CD4-positive, alpha-beta T cell treated with Interleukin-17A for 1 hour (primary cell): ENCODE measurements around the gene TFEC.
"Not testable (repeated sequence)": the region's sequence is repeated elsewhere in the genome, so short reads cannot be mapped to it uniquely, and the experiment has no call there.

Experiments used
- DNase-seq: peaks from one replicate; pipeline ENCODE4 v3.0.0-alpha.2; 2020

TFEC gene, protein sequence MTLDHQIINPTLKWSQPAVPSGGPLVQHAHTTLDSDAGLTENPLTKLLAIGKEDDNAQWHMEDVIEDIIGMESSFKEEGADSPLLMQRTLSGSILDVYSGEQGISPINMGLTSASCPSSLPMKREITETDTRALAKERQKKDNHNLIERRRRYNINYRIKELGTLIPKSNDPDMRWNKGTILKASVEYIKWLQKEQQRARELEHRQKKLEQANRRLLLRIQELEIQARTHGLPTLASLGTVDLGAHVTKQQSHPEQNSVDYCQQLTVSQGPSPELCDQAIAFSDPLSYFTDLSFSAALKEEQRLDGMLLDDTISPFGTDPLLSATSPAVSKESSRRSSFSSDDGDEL

DNA sequence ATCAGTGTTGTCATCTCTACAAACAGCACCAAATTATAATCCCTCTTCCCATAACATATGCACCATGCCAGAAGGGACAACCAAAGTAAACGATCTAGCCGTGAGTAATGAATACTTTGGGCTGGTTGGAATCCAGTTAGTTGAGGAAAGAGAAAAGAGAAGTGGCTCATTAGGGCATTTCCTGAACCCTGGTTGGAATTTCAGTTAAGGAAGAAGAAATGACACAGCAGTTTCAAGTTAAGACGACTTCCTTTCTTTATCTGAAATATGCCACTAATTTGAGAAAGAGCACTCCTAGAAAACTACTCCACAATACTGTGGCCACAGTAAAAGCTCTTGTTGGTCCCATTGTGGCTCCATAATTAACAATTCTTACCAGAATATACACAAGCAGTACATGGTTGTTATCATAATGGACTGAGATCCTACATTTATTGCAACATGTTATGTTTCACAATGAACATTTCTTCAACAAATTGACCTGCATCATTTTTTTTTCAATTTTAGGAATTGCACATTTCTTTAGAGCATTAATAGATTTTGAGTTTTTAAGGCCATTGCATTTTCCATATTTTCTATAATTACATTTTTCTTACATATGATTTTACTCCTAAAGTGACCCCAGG, at the start of gene TFEC:
TFEC (minus strand) TSS at position 113 of the 626 bp plus-strand sequence. CDS start 46,322 bp downstream, outside the sequence.
- DNase-seq, result no peak

DNA sequence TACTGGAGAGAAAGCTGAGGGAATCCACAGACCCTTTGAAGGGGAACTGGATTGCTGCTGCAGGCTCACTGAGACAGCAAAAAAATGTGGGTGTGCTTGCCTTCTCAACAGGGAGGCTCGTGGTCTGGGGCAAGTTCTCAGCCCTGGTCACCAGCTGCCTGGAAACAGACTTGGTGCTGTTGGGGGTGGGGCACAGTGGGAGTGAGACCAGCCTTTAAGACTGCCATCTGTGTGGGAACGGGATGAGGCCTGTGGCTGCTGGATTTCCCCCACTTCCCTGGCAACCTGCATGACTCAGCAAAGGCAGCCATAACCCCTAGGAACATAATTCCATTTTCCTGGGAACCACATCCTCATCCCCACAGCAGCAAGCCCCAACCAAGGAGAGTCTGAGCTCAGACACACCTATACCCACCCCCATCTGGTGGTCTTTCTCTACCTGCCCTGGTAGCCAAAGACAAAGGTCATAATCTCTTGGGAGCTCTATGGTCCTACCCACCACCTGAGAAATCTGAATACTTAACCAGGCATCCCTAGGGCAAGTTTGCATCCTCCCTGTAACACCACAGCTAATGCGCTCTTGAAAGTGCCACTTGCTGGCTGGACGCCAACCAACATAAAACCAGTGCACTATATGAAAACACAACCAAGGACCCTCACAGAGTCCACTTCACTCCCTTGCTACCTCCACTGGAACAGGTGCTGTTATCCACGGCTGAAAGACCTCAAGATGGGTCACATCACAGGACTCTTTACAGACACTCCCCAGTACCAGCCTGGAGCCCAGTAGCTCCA, 45.0 kb upstream of the TFEC start:
- no peak for DNase-seq

DNA sequence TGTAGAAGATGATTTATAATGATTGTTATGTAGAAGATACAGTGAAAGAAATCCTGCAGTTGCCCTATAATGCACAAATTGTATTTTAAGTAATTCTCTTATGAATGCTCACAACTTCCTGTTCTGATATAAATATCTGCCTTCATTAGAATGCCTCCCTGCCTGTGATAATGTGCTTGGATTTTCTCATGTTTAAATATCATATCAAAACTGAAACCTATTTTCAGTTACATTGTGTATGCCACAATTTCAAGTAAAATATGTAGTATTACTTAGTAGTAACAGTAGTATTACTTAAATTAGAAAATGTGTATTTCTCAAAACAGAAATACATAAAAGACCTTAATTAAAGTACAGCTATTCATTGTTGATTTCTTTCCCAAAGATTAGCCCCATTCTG, 41.1 kb upstream of the TFEC start:
- DNase-seq, result no peak

DNA sequence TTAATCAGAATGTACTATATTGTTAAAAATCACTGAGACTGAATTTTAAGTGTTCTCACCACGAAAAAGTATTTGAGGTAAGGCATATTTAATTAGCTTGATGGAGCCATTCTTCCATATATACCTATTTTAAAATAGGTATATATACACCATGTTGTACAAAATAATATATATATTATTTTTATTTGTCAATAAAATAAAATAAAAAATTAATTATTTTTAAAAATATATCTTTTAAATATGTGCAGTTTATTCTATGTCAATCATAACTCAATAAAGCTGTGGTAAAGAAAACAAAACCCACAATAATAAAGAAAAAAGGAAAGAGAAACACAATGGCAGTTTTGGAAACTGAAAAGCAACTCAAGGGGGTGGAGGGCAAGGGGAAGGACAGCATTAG, 33.6 kb upstream of the TFEC start:
- DNase-seq, result no peak

DNA sequence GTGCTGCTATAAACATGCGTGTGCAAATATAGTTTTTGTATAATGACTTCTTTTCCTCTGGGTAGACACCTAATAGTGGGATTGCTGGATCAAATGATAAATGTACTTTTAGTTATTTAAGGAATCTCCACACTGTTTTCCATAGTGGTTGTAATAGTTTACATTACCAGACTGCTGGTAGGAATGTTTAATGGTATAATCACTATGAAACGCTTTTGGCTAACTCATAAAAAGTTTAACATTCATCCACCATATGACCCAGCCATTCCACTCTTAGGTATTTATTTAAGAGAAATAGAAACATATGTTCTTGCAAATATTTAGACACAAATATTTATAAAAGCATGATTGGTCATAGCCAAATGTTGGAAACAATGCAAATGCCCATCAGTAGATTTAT, 32.1 kb upstream of the TFEC start:
- DNase-seq, result no peak

DNA sequence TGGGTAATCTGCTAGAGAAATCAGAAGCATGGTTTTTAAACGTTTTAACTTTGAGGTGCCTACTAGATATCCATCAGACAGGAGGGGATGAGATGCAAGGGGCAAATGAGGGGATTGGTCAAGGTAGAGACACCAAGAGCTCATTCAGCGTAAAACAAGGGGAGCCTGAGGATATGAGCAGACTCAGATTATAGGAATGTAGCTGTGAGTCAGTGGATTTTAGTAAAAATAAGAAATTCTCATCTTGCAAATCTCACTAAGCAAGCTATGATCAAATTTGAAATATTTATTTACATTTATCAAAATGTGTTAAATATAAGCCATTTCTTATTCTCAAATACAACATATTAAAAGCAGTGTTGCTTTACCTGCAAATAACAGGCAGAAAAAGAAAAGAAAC, 21.4 kb upstream of the TFEC start:
- DNase-seq, result no peak

DNA sequence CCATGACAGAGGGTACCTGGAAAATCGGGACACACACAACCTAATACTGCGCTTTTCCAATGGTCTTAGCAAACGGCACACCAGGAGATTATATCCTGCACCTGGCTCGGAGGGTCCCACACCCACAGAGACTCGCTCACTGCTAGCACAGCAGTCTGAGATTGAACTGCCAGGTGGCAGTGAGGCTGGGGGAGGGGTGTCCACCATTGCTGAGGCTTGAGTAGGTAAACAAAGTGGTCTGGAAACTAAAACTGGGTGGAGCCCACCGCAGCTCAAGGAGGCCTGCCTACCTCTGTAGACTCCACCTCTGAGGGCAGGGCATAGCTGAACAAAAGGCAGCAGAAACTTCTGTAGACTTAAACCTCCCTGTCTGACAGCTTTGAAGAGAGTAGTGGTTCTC, 16.7 kb upstream of the TFEC start:
- not testable (repeated sequence) for DNase-seq

DNA sequence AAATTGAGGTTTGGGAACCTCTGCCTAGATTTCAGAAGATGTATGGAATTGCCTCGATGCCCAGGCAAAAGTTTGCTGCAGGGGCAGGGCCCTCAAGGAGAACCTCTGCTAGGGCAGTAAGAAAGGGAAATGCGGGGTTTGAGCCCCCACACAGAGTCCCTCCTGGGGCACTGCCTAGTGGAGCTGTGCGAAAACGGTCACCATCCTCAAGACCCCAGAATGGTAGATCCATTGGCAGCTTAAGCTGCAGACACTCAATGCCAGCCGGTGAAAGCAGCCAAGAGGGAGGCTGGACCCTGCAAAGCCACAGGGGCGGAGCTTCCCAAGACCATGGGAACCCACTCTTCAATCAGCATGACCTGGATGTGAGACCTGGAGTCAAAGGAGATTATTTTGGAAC, 15.0 kb upstream of the TFEC start:
- DNase-seq, result no peak

DNA sequence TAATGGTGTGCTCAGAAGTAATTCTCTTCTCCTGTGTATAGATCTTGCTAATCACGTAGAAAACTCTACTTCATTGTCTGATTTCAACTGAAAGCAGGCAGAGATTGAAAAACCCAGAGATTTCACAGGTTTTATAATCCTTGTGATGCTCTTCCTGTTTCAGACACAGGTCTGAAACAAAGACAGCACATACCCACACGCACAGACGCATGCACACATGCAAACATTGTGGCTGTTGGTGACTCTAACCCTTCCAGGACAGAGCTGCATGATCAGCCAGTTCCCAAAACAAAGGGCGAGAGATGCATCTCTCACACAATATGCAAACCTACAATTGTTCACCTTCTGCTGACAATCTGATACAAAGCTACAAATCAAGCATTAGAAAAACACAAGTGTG, 11.1 kb upstream of the TFEC start:
- DNase-seq, result no peak

DNA sequence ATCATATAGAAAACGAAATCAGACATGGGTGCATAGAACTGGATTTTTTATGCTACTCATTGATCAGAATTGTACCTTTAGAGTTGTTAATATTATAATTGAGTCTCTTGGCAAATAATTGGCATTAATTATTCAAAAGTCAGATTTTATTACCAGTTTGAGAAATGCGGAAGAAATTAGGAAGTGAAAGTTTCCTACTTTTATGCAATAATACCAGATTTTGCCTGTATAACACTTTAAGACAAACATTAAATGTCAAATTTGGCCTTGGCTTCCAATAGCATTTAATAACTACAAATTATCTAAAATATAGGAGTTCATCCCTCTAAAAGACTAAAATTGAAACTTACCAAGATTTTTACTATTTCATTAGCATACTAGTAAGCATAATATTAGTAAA, 6.8 kb upstream of the TFEC start:
- DNase-seq, result no peak

DNA sequence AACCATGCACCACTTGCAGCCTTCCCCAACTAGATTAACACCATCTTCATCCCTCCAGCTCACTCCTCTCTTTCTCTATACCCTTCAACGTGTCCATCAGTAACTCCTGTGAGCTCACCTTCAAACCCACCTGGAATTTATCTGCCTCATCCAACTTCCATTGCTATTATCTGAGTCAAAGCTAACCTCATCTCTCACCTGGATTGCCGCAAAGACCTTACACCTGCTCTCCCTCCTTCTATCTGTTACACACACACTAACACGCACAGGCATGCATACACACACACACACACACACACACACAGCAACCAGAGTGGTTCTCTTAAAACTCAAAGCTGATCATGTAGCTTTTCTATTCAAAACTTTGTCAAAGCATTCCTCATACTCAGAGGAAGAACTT, 3.8 kb upstream of the TFEC start:
- no peak for DNase-seq

DNA sequence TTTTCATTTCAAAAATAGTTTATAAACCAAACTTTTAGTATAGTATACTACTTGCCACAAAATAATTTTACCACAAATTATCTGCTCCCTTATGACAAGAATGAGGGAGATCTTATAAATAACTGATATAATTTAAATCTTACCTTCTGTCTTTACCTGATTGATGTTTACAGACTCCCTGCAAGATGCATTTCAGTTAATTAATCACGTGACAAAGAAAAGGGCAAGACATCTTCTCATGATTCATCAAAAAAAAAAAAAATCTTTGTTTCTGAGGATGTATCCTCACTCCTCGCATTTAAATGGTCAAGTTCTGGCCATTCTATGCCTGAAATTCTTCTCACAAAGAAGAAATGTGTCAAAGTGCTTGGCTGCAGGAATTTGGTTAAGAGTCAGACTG, 2.3 kb upstream of the TFEC start:
- DNase-seq, result no peak

DNA sequence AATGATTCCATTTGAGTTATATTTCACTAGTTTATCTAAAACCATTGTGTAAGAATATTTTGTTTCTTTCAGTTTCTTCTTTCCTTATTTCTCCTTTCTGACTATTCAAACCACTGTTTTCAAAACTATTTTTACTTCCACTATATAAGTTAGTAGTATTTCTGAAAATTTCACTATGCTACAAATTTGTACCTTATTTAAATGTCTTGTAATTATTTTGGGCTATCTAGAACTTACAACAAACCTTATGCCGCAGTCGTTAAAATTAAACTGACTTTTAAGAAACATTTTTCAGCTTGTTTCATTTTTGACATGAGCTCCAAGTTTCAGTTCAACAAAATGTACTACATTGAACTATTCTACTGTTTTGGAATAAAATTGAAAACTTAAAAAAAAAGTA, 1.8 kb downstream of the TFEC start:
- DNase-seq, result no peak

DNA sequence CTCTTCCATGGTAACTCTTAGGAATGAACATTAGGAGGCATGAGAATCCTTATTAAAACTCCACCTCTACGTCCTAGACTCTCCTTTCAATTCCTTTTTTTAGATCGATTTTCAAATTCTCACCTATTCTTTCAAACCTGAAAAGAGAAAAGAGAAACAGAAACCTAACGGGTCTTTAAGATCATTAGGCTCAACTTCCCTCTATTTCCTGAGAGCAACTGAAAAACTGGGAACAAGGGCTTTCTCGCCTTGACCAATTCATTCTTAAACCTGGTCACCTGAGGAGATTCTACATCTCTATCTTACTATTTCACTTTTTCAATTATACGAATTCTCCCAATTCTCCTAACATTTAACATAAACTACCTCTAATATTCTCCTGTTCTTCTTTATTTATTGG, 2.8 kb downstream of the TFEC start:
- DNase-seq, result no peak

DNA sequence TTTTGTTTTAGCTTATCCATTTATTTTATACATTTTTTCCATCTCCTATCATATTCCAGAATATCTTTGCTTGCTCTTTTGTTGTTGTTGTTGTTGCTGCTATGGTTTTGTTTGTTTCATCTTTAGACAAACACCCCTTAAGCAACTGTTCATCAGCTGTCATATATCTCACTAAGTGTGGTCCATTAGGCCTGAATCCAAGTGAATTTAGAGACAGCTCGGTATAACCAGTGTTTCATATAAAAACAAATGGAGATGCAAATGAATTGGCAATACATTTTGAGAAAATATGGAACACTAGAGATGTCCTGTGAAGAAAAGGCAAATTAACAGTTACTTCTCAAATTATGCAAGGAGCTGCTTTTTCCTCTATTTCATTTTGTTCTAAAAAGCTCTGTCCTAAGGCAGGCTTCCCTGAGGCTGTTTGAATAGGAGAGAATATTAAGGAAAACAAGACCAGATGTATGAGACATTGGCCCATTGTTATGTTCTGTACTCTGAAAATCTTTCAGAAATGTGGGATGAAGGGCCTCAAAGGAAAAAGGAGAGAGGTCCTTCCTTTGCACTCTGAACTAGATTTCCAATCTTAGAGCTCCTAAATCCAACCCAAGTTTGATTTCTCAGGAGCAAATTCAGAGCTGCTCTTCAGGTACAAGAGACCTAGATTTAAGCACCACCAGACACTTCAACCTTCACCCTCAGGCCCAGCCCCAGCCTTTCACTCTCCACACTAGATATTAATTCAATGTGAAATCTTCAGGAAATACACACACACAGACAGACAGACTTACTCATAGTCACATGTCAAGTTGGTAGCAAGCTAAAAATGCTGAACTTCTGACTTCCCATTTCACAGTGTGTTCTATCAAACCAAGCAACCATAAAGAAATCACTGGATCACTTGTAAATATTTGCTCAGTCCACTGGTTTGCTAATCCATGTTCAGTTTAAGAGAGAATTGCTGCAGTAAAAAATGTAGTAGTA, 5.4 kb downstream of the TFEC start:
- no peak for DNase-seq

DNA sequence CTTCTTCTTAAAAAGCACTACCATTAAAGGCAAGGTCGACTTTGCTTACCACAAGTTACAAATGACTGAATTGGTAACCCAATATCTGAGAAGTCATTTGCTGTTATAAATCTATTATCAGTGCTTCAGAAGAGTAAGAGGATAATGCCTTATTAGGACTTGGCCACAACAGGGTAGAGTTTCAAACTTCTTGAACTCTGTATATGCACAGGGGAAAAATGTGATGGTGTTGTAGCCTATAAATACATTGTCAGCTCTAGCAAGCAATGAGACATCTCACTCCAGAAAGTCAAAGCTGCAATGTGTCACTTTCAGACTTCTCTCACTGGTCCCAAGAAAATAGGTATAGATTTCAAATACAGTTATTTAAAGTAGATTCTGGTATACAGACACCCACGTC, 9.3 kb downstream of the TFEC start:
- DNase-seq, result no peak

DNA sequence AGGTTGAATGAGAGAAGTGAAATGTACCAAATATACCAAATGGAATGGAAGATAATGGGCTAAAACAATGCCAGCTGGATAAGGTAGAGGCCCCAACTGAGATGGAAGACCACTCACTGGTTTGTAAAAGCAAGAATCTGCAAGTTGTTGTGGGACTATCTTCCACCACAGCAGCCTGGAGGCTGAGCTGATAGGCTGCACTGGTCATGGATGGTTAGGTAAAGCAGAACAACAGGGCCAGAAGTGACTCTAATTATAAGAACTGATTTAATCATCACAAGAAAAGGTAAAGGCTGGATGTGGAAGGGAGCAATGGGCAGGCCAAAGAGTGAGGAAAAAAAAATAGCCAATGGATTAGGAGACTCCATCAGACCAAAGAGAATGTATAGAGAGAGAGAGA, 11.8 kb downstream of the TFEC start:
- DNase-seq, result no peak

DNA sequence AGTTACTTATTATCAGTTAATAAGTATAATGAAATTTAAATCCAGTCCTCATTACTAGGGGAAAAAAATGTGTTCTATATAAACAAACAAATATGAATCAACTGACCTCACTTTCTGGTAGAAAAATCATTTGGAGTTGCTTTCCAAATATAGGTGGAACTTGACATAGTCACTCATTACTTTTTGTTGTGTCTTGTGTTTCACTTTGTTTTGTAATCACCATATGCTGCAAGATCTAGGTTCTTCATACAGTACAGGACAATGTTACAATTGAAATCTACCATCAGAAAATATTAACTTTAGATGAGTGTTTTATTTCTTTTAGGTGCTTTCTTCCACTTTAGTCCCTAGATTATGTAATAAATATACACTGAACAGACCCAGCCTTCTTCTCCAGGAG, 16.9 kb downstream of the TFEC start:
- DNase-seq, result no peak

DNA sequence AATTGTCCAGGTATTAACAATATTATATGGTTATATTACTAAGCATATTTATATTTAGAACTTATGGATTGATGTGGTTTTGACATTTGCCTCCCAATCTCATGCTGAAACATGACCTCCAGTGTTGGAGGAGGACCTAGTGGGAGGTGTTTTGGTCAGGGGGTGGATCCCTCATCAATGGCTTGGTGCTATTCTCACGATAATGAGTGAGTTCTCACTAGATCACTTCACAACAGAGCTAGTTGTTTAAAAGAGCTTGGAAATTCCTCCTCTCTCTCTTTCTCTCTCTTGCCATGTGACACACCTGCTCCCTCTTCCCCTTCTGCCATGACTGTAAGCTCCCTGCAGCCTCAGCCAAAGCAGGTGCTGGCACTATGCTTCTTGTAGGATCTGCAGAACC, 19.0 kb downstream of the TFEC start:
- DNase-seq, result no peak

DNA sequence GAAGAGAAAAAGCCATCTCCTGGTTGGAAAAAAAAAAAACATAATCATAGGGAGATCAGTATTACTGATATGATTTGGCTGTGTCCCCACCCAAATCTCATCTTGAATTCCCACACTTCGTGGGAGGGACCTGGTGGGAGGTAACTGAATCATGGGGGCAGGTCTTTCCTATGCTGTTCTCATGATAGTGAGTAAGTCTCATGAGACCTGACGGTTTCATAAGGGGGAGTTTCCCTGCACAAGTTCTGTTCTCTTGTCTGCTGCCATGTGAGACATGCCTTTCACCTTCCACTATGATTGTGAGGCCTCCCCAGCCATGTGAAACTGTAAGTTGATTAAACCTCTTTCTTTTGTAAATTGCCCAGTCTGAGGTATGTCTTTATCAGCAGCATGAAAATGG, 25.8 kb downstream of the TFEC start:
- DNase-seq, result not testable (repeated sequence)

DNA sequence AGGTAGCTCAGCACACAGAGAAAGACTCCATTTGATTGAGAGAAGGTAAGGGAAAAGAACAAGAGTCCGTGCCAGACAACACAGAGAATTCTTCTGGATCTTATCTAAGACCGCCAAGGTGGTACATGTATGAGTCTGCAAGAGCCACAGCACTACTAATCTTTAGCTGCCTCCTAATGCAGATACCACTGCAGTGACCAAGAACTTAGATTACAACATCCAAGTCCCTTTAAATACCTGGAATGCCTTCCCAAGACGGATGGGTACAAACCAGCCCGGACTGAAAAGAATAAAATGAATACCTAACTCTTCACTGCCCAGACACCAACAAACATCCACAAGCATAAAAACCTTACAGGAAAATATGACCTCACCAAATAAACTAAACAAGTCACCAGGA, 33.3 kb downstream of the TFEC start:
- no peak for DNase-seq

DNA sequence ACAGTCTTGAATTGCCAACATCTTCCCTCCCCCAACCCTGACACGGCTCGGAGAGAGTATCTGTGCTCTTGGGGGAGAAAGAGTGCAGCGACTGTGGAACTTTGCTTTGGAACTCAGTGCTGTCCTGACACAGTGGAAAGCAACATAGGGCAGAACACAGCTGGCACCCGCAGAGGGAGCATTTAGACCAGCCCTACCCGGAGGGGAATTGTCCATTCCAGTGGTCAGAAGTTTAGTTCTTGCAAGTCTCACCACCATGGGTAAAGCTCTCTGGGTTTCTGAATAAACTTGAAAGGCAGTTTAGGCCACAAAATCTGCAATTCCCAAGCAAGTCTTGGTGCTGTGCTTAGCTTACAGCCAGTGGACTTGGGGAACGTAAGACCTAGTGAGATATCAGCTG, 34.9 kb downstream of the TFEC start:
- DNase-seq, result no peak

DNA sequence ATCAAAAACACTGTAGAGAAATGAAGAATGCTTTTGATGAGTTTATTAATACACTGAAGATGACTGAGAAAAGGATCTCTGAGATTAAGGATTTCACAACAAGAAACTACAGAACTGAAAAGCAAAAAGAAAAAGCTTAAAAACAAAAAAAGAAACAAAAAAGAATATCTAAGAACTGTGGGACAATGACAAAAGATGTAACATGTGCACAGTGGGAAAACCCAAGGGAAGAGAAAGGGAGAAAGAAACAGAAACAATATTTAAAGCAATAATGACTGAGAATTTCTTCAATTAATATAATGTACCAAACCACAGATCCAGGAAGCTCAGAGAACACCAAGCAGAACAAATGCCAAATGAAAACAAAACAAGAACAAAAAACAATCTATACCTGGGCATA, 42.2 kb downstream of the TFEC start:
- DNase-seq, result no peak
